HepG2 (cell line): Measurements from ENCODE around the gene RTBDN. TPM values are rescaled to one million over a fixed set of nuclear protein-coding genes. Genes with fewer than 3 reads are reported as not detected.
A peak's percentile ranks its signal among the peaks of the same experiment; 100 is the strongest.

Experiments
- ATAC-seq: fragments of 200-7000 bp; cut with Tn5 transposase; 3 replicates; pipeline ENCODE4 v1.9.1; 2020; ENCODE audit warnings: mild to moderate bottlenecking, moderate library complexity
- BruUV-seq: library from RNA; stranded (reverse); fragments of 400-500 nt; replicated peaks from 2 replicates; lab custom pipeline; 2021; lab: Mats Ljungman, UMichigan
- CTCF ChIA-PET: fragments of 300-600 bp; formaldehyde crosslinking; extraction: SDS; loops from one replicate; lab custom pipeline; 2021; ENCODE audit warnings: low total read pairs, inconsistent platforms, low intra/inter-chr PET ratio; lab: Yijun Ruan, JAX
- POLR2A ChIA-PET: fragments of 350-600 bp; sonication (Branson Sonifier 250); formaldehyde crosslinking; loops from one replicate; lab custom pipeline; 2020; ENCODE audit warnings: antibody characterized with exemption, inconsistent platforms; lab: Yijun Ruan, JAX
- DNase-seq: peaks from one replicate; pipeline ENCODE4 v3.0.0-alpha.2; 2015; ENCODE audit warnings: low spot score
- FAIRE-seq: peaks from 3 replicates; lab custom pipeline; 2011; peaks lifted over from hg19 to GRCh38; lab: Jason Lieb, UNC
- H2AFZ ChIP-seq: one replicate; pipeline ENCODE4 v1.6.1; 2011; ENCODE audit warnings: low read length, inconsistent platforms
- H3K27ac ChIP-seq: fragments of 300-600 bp; 3 replicates; pipeline ENCODE4 v1.8.0; 2011; ENCODE audit warnings: mixed run types, mild to moderate bottlenecking, mixed read lengths, low read length, inconsistent platforms; ENCODE audit not compliant: insufficient read depth; ENCODE audit errors: extremely low read length
- H3K27me3 ChIP-seq, 2 experiments: fragments of 200-600 bp in 1 of 2; 2 replicates in 1 of 2; 3 replicates in 1 of 2; pipeline versions ENCODE4 v1.6.0 to v1.8.0; 2011; ENCODE audit warnings: low read length in 2 of 2, mild to moderate bottlenecking in 2 of 2, moderate library complexity in 2 of 2, inconsistent platforms in 1 of 2; ENCODE audit not compliant: insufficient read depth in 2 of 2, control insufficient read depth in 1 of 2
- H3K36me3 ChIP-seq, 2 experiments: fragments of 200-600 bp in 1 of 2; replicated peaks in 1 of 2; 2 replicates in 1 of 2; 3 replicates in 1 of 2; pipeline versions ENCODE4 v1.5.1 to v1.8.0; 2011; ENCODE audit warnings: low read length in 2 of 2, inconsistent platforms in 1 of 2; ENCODE audit not compliant: insufficient read depth in 2 of 2, control insufficient read depth in 1 of 2
- H3K4me1 ChIP-seq: 2 replicates; pipeline ENCODE4 v1.5.1; 2012; ENCODE audit warnings: low read length, inconsistent platforms; ENCODE audit not compliant: insufficient read depth
- H3K4me2 ChIP-seq: 2 replicates; pipeline ENCODE4 v1.6.0; 2011; ENCODE audit warnings: low read depth, low read length, inconsistent platforms
- H3K4me3 ChIP-seq, 3 experiments: fragments of 200-600 bp in 1 of 3; sonication (generic), shearing (Covaris generic) in 1 of 3; replicated peaks in 1 of 3; 2 replicates each; pipeline ENCODE4 v1.5.1; 2011 to 2016; ENCODE audit warnings: low read length in 3 of 3, inconsistent platforms in 2 of 3, low read depth in 2 of 3, mild to moderate bottlenecking in 2 of 3, control low read depth in 1 of 3, mixed read lengths in 1 of 3; ENCODE audit not compliant: insufficient read depth in 1 of 3
- H3K79me2 ChIP-seq: one replicate; pipeline ENCODE4 v1.6.1; 2011; ENCODE audit warnings: low read length, inconsistent platforms; ENCODE audit not compliant: insufficient read depth
- H3K9ac ChIP-seq: 2 replicates; pipeline ENCODE4 v1.6.0; 2011; ENCODE audit warnings: mild to moderate bottlenecking, low read depth, low read length, inconsistent platforms; ENCODE audit not compliant: insufficient read depth
- H3K9me3 ChIP-seq: 2 replicates; pipeline ENCODE4 v1.5.1; 2012; ENCODE audit warnings: mild to moderate bottlenecking, low read length
- H4K20me1 ChIP-seq: 2 replicates; pipeline ENCODE4 v1.6.0; 2011; ENCODE audit warnings: inconsistent platforms, mild to moderate bottlenecking, low read length, moderate library complexity; ENCODE audit not compliant: insufficient read depth
- RFX1 ChIP-seq: fragments of 450-650 bp; IDR thresholded peaks from 2 replicates; pipeline ENCODE4 v1.6.1; 2017
- ZBTB8A ChIP-seq: sonication (generic); formaldehyde crosslinking; IDR thresholded peaks from 2 replicates; pipeline ENCODE4 v1.4.0; 2020; ENCODE audit warnings: mild to moderate bottlenecking, low read depth, missing genetic modification reagents, borderline replicate concordance
- ZNF12 ChIP-seq: sonication (generic); formaldehyde crosslinking; IDR thresholded peaks from 2 replicates; pipeline ENCODE4 v1.5.0; 2020; ENCODE audit warnings: missing genetic modification reagents
- WGBS: methylation state at CpG from one replicate; pipeline ENCODE4 v1.1.6; 2017; ENCODE audit warnings: low lambda C conversion rate; 5-methylcytosine and 5-hydroxymethylcytosine counted together
- in situ Hi-C: cut with HindIII; loops from 2 replicates; pipeline ENCODE4 v1.10.0; 2017; ENCODE audit warnings: low pct_unique_long_range_greater_than_20kb; ENCODE audit not compliant: extremely low pct_ligation_motif_present
- intact Hi-C: fragments of 100-400 bp; cut with micrococcal nuclease; formaldehyde crosslinking; loops from one replicate; pipeline ENCODE4 v1.10.0; 2022; ENCODE audit not compliant: unreplicated experiment
- polyA plus RNA-seq, 8 experiments: library from polyadenylated mRNA; depleted of rRNA in 3 of 8; stranded (reverse) in 7 of 8; unstranded in 1 of 8; fragments of >200 nt; fragmentation: Illumina TruSeq in 4 of 8; extraction: Trizol in 4 of 8; gene quantifications; 2 replicates each; pipeline versions ENCODE4 v1.2.1 to v1.2.3, GENCODE V29; 2011 to 2016; ENCODE audit warnings: low read depth in 4 of 8, missing spikeins in 1 of 8, mixed read lengths in 1 of 8; ENCODE audit not compliant: insufficient read depth in 1 of 8
- total RNA-seq, 5 experiments: library from RNA; depleted of rRNA; stranded (reverse); fragments of >200 nt; fragmentation: Illumina TruSeq; extraction: Trizol; gene quantifications; 2 replicates each; pipeline ENCODE4 v1.2.3, GENCODE V29; 2016; ENCODE audit warnings: low read depth in 1 of 5
- TF ChIP-seq, protein P1 (sequence below): fragments of 450-650 bp; IDR thresholded peaks from 2 replicates; pipeline ENCODE4 v1.6.1; 2016
- TF ChIP-seq, protein P2 (sequence below): IDR thresholded peaks from 2 replicates; pipeline ENCODE4 v1.6.1; 2016

Gene RTBDN
- total and polyA plus RNA-seq, 2 of the 13 experiments (the other 11 are each of a cell fraction or from before 2014, with no cell fraction given) = 0.27 to 0.48 TPM

DNA sequence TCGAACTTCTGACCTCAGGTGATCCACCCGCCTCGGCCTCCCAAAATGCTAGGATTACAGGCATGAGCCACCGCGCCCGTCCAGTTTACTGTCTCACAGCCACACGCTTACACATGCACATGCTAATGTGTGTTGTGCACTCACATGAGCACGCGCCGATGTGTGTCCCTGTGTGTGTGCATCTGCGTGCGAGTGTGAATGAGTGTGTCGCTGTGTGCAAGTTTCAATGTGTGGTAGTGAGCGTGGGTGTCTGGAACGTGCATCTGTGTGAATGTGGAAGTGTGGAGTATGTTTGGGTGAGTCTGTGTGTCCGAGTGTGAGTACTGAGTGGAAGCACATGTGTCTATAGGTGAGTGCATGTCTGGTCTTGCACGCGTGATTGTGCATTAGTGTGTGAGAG is 8.1 kb upstream of the RTBDN start:
- CTCF ChIA-PET = no interaction called here
- Histone ChIP-seq H3K36me3 (no peaks in the 10 kb centered on the region), H2AFZ (no peak overlapping the region), H3K27ac (no peak overlapping the region), H3K27me3 (no peaks in the 10 kb centered on the region; a peak in 1 of 5 replicates), H3K4me2 (no peak overlapping the region), H3K9me3 (no peaks in the 10 kb centered on the region), H3K4me1 (peaks cover 13% of the 10 kb centered on the region), H3K79me2 (no peaks in the 10 kb centered on the region), H4K20me1 (no peaks in the 10 kb centered on the region), H3K9ac (no peak overlapping the region), H3K4me3 (no peak overlapping the region)
- FAIRE-seq = no peak
- ATAC-seq = no peak
- DNase-seq = no peak
- intact Hi-C loops = no loop called here
- POLR2A ChIA-PET = no interaction called here
- no TSS peak for BruUV-seq
- in situ Hi-C loops = no loop called here
- 88% methylated on average over 18 of the region's 18 CpGs for WGBS
- TF ChIP-seq, protein P1, sequence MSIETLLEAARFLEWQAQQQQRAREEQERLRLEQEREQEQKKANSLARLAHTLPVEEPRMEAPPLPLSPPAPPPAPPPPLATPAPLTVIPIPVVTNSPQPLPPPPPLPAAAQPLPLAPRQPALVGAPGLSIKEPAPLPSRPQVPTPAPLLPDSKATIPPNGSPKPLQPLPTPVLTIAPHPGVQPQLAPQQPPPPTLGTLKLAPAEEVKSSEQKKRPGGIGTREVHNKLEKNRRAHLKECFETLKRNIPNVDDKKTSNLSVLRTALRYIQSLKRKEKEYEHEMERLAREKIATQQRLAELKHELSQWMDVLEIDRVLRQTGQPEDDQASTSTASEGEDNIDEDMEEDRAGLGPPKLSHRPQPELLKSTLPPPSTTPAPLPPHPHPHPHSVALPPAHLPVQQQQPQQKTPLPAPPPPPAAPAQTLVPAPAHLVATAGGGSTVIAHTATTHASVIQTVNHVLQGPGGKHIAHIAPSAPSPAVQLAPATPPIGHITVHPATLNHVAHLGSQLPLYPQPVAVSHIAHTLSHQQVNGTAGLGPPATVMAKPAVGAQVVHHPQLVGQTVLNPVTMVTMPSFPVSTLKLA = peak; percentile 50
- TF ChIP-seq, protein P2, sequence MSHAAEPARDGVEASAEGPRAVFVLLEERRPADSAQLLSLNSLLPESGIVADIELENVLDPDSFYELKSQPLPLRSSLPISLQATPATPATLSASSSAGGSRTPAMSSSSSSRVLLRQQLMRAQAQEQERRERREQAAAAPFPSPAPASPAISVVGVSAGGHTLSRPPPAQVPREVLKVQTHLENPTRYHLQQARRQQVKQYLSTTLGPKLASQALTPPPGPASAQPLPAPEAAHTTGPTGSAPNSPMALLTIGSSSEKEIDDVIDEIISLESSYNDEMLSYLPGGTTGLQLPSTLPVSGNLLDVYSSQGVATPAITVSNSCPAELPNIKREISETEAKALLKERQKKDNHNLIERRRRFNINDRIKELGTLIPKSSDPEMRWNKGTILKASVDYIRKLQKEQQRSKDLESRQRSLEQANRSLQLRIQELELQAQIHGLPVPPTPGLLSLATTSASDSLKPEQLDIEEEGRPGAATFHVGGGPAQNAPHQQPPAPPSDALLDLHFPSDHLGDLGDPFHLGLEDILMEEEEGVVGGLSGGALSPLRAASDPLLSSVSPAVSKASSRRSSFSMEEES (CRISPR knock-in tag) = no peak
- TF ChIP-seq ZBTB8A (CRISPR knock-in tag) = no peak

DNA sequence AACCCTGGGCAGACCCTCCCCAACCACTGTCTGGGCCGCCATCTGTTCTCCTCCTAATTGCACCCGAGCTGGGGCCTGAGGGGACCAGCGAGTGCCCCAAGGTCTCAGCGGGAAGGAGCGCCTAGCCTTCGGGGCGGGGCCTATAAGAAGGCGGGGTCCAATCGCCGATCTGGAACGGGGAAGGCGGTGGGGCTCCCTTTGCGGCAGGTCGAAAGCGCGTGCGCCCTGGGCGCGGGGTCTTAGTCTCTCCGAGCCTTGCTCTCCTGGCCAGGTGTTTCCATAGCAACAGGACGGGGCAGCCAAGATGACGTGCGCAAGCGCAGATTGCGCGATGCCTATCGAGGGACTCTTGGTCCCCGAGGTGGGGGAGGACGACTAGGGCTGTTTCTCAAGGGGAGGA is 6.7 kb upstream of the RTBDN start:
- no peak for DNase-seq
- Histone ChIP-seq H3K27me3 (no peaks in the 10 kb centered on the region; a peak in 1 of 5 replicates), H4K20me1 (no peaks in the 10 kb centered on the region), H3K4me2 (0 out of 2 replicates have a peak overlapping the region, but pooled peaks have one; percentile 10), H3K9me3 (no peaks in the 10 kb centered on the region), H3K4me1 (peaks cover 22% of the 10 kb centered on the region), H3K79me2 (no peaks in the 10 kb centered on the region), H3K36me3 (no peaks in the 10 kb centered on the region), H2AFZ (no peak overlapping the region), H3K9ac (no peak overlapping the region), H3K27ac (no peak overlapping the region), H3K4me3 (peak overlapping the region in 1 of 3 experiments; percentile 26; a peak in 1 of 6 replicates)
- 70% methylated on average over 29 of the region's 29 CpGs for WGBS
- POLR2A ChIA-PET = no interaction called here
- no peak for FAIRE-seq
- no TSS peak for BruUV-seq
- CTCF ChIA-PET = no interaction called here
- intact Hi-C loops = no loop called here
- in situ Hi-C loops = no loop called here
- ATAC-seq = no peak
- TF ChIP-seq RFX1 (peak; percentile 24; the same call in 1 of the 2 replicates), ZNF12 (CRISPR knock-in tag) (no peak)
